OCI-LY1 (cell line): ENCODE measurements around the gene IGF2BP3.

Source experiments
- H2AFZ ChIP-seq: fragments of 200-600 bp; sonication (generic), shearing (Covaris generic); 2 replicates; pipeline ENCODE4 v1.6.0; 2014; ENCODE audit warnings: antibody characterized with exemption, mild to moderate bottlenecking, low read length
- H3F3A ChIP-seq: fragments of 200-600 bp; sonication (generic), shearing (Covaris generic); 2 replicates; pipeline ENCODE4 v1.6.0; 2014; ENCODE audit warnings: mild to moderate bottlenecking, antibody characterized with exemption, low read length, moderate library complexity; ENCODE audit not compliant: insufficient read depth
- H3K27ac ChIP-seq: fragments of 200-600 bp; sonication (generic); 2 replicates; pipeline ENCODE4 v1.5.1; 2014; ENCODE audit warnings: low read length, mixed run types, mild to moderate bottlenecking, low read depth; ENCODE audit not compliant: poor library complexity, severe bottlenecking
- H3K27me3 ChIP-seq: fragments of 200-600 bp; sonication (generic); 2 replicates; pipeline ENCODE4 v1.6.0; 2014; ENCODE audit warnings: antibody characterized with exemption, mild to moderate bottlenecking, low read length, moderate library complexity; ENCODE audit not compliant: insufficient read depth
- H3K36me3 ChIP-seq: fragments of 200-600 bp; sonication (generic); 2 replicates; pipeline ENCODE4 v1.6.1; 2014; ENCODE audit warnings: mild to moderate bottlenecking, antibody characterized with exemption, low read length, moderate library complexity, mixed read lengths; ENCODE audit not compliant: insufficient read depth
- H3K4me1 ChIP-seq: fragments of 200-600 bp; sonication (generic); 2 replicates; pipeline ENCODE4 v1.5.1; 2014; ENCODE audit warnings: mild to moderate bottlenecking, low read length, moderate library complexity; ENCODE audit not compliant: insufficient read depth, severe bottlenecking
- H3K4me2 ChIP-seq: fragments of 200-600 bp; sonication (generic), shearing (Covaris generic); 2 replicates; pipeline ENCODE4 v1.6.1; 2014; ENCODE audit warnings: low read length
- H3K4me3 ChIP-seq: fragments of 200-600 bp; sonication (generic); 2 replicates; pipeline ENCODE4 v1.5.1; 2014; ENCODE audit warnings: low read length, low read depth, mild to moderate bottlenecking, mixed read lengths; ENCODE audit not compliant: poor library complexity, severe bottlenecking
- H3K79me2 ChIP-seq: fragments of 200-600 bp; shearing (Covaris generic); 2 replicates; pipeline ENCODE4 v1.6.1; 2016; ENCODE audit warnings: mixed run types, low read length, mixed read lengths; ENCODE audit not compliant: insufficient read depth
- H3K9ac ChIP-seq: fragments of 200-600 bp; sonication (generic), shearing (Covaris generic); 2 replicates; pipeline ENCODE4 v1.6.1; 2014; ENCODE audit warnings: mild to moderate bottlenecking, low read length, mixed read lengths
- H3K9me2 ChIP-seq: fragments of 200-600 bp; sonication (generic), shearing (Covaris generic); 2 replicates; pipeline ENCODE4 v1.6.1; 2014; ENCODE audit warnings: low read depth, mild to moderate bottlenecking, low read length, mixed read lengths
- H3K9me3 ChIP-seq: fragments of 200-600 bp; shearing (Covaris generic); 2 replicates; pipeline ENCODE4 v1.6.1; 2014; ENCODE audit warnings: low read length, mixed read lengths
- H4K20me1 ChIP-seq: fragments of 200-600 bp; sonication (generic), shearing (Covaris generic); 2 replicates; pipeline ENCODE4 v1.6.0; 2016; ENCODE audit warnings: mild to moderate bottlenecking, low read length; ENCODE audit not compliant: insufficient read depth
- CTCF ChIP-seq: fragments of 200-600 bp; sonication (generic), shearing (Covaris generic); IDR thresholded peaks from 2 replicates; pipeline ENCODE4 v1.5.1; 2017; ENCODE audit warnings: mild to moderate bottlenecking, antibody characterized with exemption, low read length, moderate library complexity, mixed read lengths
- EZH2 ChIP-seq: fragments of 200-600 bp; sonication (generic), shearing (Covaris generic); IDR thresholded peaks from 2 replicates; pipeline ENCODE4 v1.8.0; 2017; ENCODE audit warnings: borderline replicate concordance, mixed run types, mild to moderate bottlenecking, antibody characterized with exemption, low read length, moderate library complexity, mixed read lengths

The IGF2BP3 gene

GRCh38 chr7:23267357-23267756 lies 202.9 kb downstream of the IGF2BP3 start:
- Histone ChIP-seq H3K27me3 (no peaks in the 10 kb centered on the region), H3K4me2 (no peak overlapping the region), H4K20me1 (no peaks in the 10 kb centered on the region), H3K9ac (no peak overlapping the region), H3K9me2 (no peaks in the 10 kb centered on the region), H2AFZ (no peak overlapping the region), H3K27ac (no peak overlapping the region), H3K36me3 (no peaks in the 10 kb centered on the region; the same call in 1 of the 2 replicates), H3K4me3 (no peak overlapping the region), H3K79me2 (no peaks in the 10 kb centered on the region), H3K4me1 (peaks cover 5% of the 10 kb centered on the region), H3K9me3 (peaks cover 3% of the 10 kb centered on the region; the same call in 1 of the 2 replicates), H3F3A (no peaks in the 10 kb centered on the region)
- TF ChIP-seq EZH2 (no peak), CTCF (no peak)

- no peak overlapping the region for H3K27ac ChIP-seq
- no peaks in the 10 kb centered on the region for H3K9me2 ChIP-seq
- no peaks in the 10 kb centered on the region for H3K79me2 ChIP-seq
- H3F3A ChIP-seq: no peaks in the 10 kb centered on the region
- peaks cover 3% of the 10 kb centered on the region; the same call in 1 of the 2 replicates for H3K9me3 ChIP-seq
- H3K4me3 ChIP-seq: no peak overlapping the region
- no peak overlapping the region for H3K9ac ChIP-seq
- H2AFZ ChIP-seq: no peak overlapping the region
- no peak for TF ChIP-seq EZH2
- TF ChIP-seq CTCF: no peak
- no peaks in the 10 kb centered on the region for H4K20me1 ChIP-seq
- no peaks in the 10 kb centered on the region; the same call in 1 of the 2 replicates for H3K36me3 ChIP-seq
- peaks cover 5% of the 10 kb centered on the region for H3K4me1 ChIP-seq
- no peak overlapping the region for H3K4me2 ChIP-seq
- H3K27me3 ChIP-seq: no peaks in the 10 kb centered on the region
Measured at GRCh38 chr7:23266918-23267317, 203.4 kb downstream of the IGF2BP3 start.

GRCh38 chr7:23264916-23265458 lies 205.3 kb downstream of the IGF2BP3 start:
- no peak overlapping the region for H3K4me2 ChIP-seq
- H3K27ac ChIP-seq: no peak overlapping the region
- H3K4me3 ChIP-seq: no peak overlapping the region
- H3F3A ChIP-seq: no peaks in the 10 kb centered on the region
- peaks cover 3% of the 10 kb centered on the region; the same call in 1 of the 2 replicates for H3K9me3 ChIP-seq
- TF ChIP-seq CTCF: no peak
- no peak for TF ChIP-seq EZH2
- no peaks in the 10 kb centered on the region; the same call in 1 of the 2 replicates for H3K36me3 ChIP-seq
- H2AFZ ChIP-seq: no peak overlapping the region
- H4K20me1 ChIP-seq: no peaks in the 10 kb centered on the region
- H3K9me2 ChIP-seq: no peaks in the 10 kb centered on the region
- no peaks in the 10 kb centered on the region for H3K79me2 ChIP-seq
- H3K4me1 ChIP-seq: peaks cover 5% of the 10 kb centered on the region
- H3K9ac ChIP-seq: no peak overlapping the region
- no peaks in the 10 kb centered on the region for H3K27me3 ChIP-seq
